Colonic mucosa (tissue), 4 donors: ENCODE measurements around the gene KRAS. TPM values are rescaled to one million over a fixed set of nuclear protein-coding genes. Genes with fewer than 3 reads are reported as not detected.
A peak's percentile ranks its signal among the peaks of the same experiment; 100 is the strongest.

Experiments
- DNase-seq: peaks from one replicate; pipeline ENCODE4 v3.0.0-alpha.2; 2020
- H3K27ac ChIP-seq: fragments of 200-600 bp; one replicate; pipeline ENCODE4 v1.8.0; 2021
- H3K27me3 ChIP-seq: fragments of 200-600 bp; one replicate; pipeline ENCODE4 v1.8.0; 2021
- H3K36me3 ChIP-seq: fragments of 200-600 bp; one replicate; pipeline ENCODE4 v1.8.0; 2021
- H3K4me1 ChIP-seq: fragments of 200-600 bp; one replicate; pipeline ENCODE4 v1.8.0; 2021; ENCODE audit warnings: mild to moderate bottlenecking
- H3K4me3 ChIP-seq: fragments of 200-600 bp; one replicate; pipeline ENCODE4 v1.8.0; 2021
- H3K9ac ChIP-seq, 2 donors: one replicate each; pipeline ENCODE4 v1.7.0; 2013; ENCODE audit warnings: control low read depth in 2 of 2, low read depth in 2 of 2, low read length in 2 of 2
- H3K9me3 ChIP-seq: fragments of 200-600 bp; one replicate; pipeline ENCODE4 v1.8.0; 2021
- CTCF ChIP-seq: fragments of 200-600 bp; IDR thresholded peaks from one replicate; pipeline ENCODE4 v1.8.0; 2022; ENCODE audit warnings: antibody characterized with exemption, mild to moderate bottlenecking
- intact Hi-C: fragments of 100-400 bp; cut with DNase I; formaldehyde crosslinking; loops from one replicate; pipeline ENCODE4 v1.14.1; 2022
- total RNA-seq, 2 donors: library from RNA; stranded (reverse); fragmentation: NEBNext Ultra II Directional in 1 of 2; extraction: Animal tissue kit (Norgen Biotek cat#: 25700) in 1 of 2; gene quantifications; one replicate each; pipeline ENCODE4 v1.2.1, GENCODE V29; 2021
- donor health status: healthy.
- donor health status: DM: no; HTN: no; CAD: no.
- donor health status: DM: no; HTN: no; CAD: no.

The KRAS gene
- total RNA-seq, 2 donors from 2014 or later: 53.8 to 84.4 TPM

DNA sequence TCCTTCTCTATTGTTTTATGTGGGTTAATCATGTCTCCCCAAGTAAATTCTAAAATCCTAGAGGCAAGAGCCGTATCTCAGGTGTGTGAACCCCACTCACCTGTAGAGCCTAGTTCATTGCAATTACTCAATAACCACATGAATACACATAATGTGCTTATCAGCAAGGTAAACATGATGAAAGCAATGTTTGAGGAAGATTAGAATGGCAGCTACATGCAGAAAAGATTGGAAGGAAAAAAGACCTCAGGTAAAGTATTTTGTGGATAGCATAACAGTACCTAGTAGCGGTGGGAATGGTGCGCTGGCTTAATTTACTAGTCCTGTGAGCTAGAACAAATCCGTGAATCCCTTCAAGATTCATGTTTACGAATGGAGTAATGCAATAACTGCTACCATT is 5.3 kb upstream of the KRAS start:
- Histone ChIP-seq H3K27ac (no peak overlapping the region), H3K4me3 (no peak overlapping the region), H3K9me3 (no peaks in the 10 kb centered on the region), H3K27me3 (no peaks in the 10 kb centered on the region), H3K36me3 (no peaks in the 10 kb centered on the region), H3K9ac (no peak overlapping the region), H3K4me1 (peaks cover 4% of the 10 kb centered on the region)
- TF ChIP-seq CTCF: no peak
- intact Hi-C loops: no loop called here
- DNase-seq: no peak

GRCh38 chr12:25254271-25254880 is 3.6 kb upstream of the KRAS start:
- H3K4me1 ChIP-seq: peaks cover 4% of the 10 kb centered on the region
- no peak overlapping the region for H3K9ac ChIP-seq
- no peak for DNase-seq
- no peaks in the 10 kb centered on the region for H3K36me3 ChIP-seq
- H3K9me3 ChIP-seq: no peaks in the 10 kb centered on the region
- no peak for TF ChIP-seq CTCF
- no peak overlapping the region for H3K27ac ChIP-seq
- intact Hi-C loops: no loop called here
- H3K4me3 ChIP-seq: no peak overlapping the region
- no peaks in the 10 kb centered on the region for H3K27me3 ChIP-seq

- Histone ChIP-seq H3K36me3 (no peaks in the 10 kb centered on the region), H3K27me3 (no peaks in the 10 kb centered on the region), H3K9me3 (no peaks in the 10 kb centered on the region), H3K27ac (no peak overlapping the region), H3K4me1 (peaks cover 4% of the 10 kb centered on the region), H3K4me3 (no peak overlapping the region), H3K9ac (no peak overlapping the region)
- no peak for TF ChIP-seq CTCF
- intact Hi-C loops: no loop called here
- DNase-seq: no peak
Measured at GRCh38 chr12:25253371-25254068, 2.8 kb upstream of the KRAS start.

DNA sequence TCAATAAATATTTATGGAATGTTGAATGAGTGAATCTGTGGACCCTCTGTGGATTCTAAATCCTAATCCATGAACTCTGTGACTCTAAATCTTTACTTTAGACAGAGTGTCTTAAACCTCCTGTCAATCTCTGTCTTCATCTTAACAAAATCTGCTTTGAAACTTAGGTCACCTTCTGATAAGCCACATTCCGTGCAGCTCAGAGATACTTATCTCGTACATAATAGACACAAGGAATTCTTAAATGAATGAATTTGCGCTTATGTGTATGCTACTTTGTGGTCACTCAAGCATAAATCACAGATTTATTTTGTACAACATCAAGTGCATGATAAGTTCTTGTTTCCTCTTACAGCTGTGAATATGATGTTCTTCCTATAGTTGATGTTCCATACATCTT is 2.2 kb upstream of the KRAS start:
- no peak overlapping the region for H3K27ac ChIP-seq

GRCh38 chr12:25251769-25252168 is 1.0 kb upstream of the KRAS start:
- no peak for TF ChIP-seq CTCF
- no peak for DNase-seq
- H3K4me3 ChIP-seq: peak overlapping the region; percentile 87
- intact Hi-C loops: no loop called here
- H3K4me1 ChIP-seq: peaks cover 4% of the 10 kb centered on the region
- H3K27ac ChIP-seq: peak overlapping the region; percentile 92
- no peaks in the 10 kb centered on the region for H3K9me3 ChIP-seq
- no peaks in the 10 kb centered on the region for H3K27me3 ChIP-seq
- H3K36me3 ChIP-seq: no peaks in the 10 kb centered on the region
- H3K9ac ChIP-seq: peak overlapping the region in 1 of 2 donors; percentile 75

More for the DNA sequence above, 2.2 kb upstream of the KRAS start:
- no peaks in the 10 kb centered on the region for H3K9me3 ChIP-seq
- no peak for DNase-seq
- no peak for TF ChIP-seq CTCF
- no peak overlapping the region for H3K4me3 ChIP-seq
- no peaks in the 10 kb centered on the region for H3K36me3 ChIP-seq
- H3K9ac ChIP-seq: no peak overlapping the region
- intact Hi-C loops: no loop called here
- H3K4me1 ChIP-seq: peaks cover 4% of the 10 kb centered on the region
- H3K27me3 ChIP-seq: no peaks in the 10 kb centered on the region
